Measurements from ENCODE around the gene APH1A. TPM values are rescaled to one million over a fixed set of nuclear protein-coding genes. Genes with fewer than 3 reads are reported as not detected.
A peak's percentile ranks its signal among the peaks of the same experiment; 100 is the strongest.
"Not testable (repeated sequence)": the region's sequence is repeated elsewhere in the genome, so short reads cannot be mapped to it uniquely, and the experiment has no call there.

The APH1A gene
- 10 to 100 TPM; 83.7 to 87.4 TPM for total RNA-seq

- intact Hi-C loops (cut with micrococcal nuclease) = no loop called here
- peaks cover 24% of the 10 kb centered on the region for H3K36me3 Mint-ChIP-seq (ENCODE audit: low read depth)
- POLR2A ChIA-PET = interaction anchor here (0.6 to 2.2 kb wide), 9 partner anchors 8 to 381 kb away, joined by 3 to 7 read pairs (median 4); a partner anchor contains a TSS
Observed at GRCh38 chr1:150268705-150269403, at the start of gene APH1A. TSS of gene APH1A (minus strand) at chr1:150269016. CDS start at chr1:150268810, 206 bp downstream.

GRCh38 chr1:150314691-150315090 is 45.9 kb upstream of the APH1A start:
- H3K27ac Mint-ChIP-seq; CTCF ChIA-PET; DNase-seq; ATAC-seq; H3K27me3 Mint-ChIP-seq; H3K4me1 Mint-ChIP-seq (ENCODE audit: low read depth); intact Hi-C loops (cut with micrococcal nuclease); H3K9me3 Mint-ChIP-seq; H3K36me3 Mint-ChIP-seq (ENCODE audit: low read depth); H3K4me3 Mint-ChIP-seq: not testable (repeated sequence)
- POLR2A ChIA-PET = interaction anchor here (1.0 kb wide), 1 partner anchor 9 kb away, joined by 3 read pairs; no protein-coding TSS in a partner anchor

More at GRCh38 chr1:150268705-150269403, at the start of gene APH1A:
- DNase-seq (peak; percentile 97), ATAC-seq (peak; percentile 98)
- H3K27ac Mint-ChIP-seq = peak within 1 kb of the TSS; percentile 96
- H3K9me3 Mint-ChIP-seq = no peaks in the 10 kb centered on the region
- H3K4me1 Mint-ChIP-seq (ENCODE audit: low read depth) = peaks cover 18% of the 10 kb centered on the region
- H3K4me3 Mint-ChIP-seq = peak within 1 kb of the TSS; percentile 96
- no peaks in the 10 kb centered on the region for H3K27me3 Mint-ChIP-seq
- TF ChIP-seq CTCF (IDR thresholded peaks at IDR 0.05) = no peak
- CTCF ChIA-PET = interaction anchor here (3.0 kb wide), 1 partner anchor 13 kb away, joined by 15 read pairs; no protein-coding TSS in a partner anchor

DNA sequence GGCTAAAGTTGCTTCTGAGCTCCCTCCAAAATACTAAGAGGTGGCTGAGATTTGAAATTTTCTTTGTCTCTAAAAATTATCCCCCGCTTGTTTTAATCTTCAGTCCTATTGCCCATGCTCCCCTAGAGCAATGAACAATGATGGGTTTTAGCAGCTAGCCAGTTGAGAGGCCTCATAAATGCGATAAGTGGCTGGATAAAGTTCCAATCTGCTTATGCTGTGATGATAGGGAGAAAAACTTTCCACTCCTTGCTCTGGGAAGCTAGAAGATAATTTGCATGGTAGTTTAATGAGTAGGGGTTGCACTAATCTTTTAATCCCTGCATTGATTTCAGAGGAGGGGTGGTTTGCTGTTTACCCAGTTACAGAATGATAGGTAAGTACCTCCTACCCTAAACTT is 42.9 kb upstream of the APH1A start:
- ChIA-PET POLR2A (interaction anchor here (0.7 to 1.4 kb wide), 5 partner anchors 10 to 25 kb away, joined by 3 to 4 read pairs (median 3); no protein-coding TSS in a partner anchor), CTCF (no interaction called here)
- Mint-ChIP-seq H3K27ac (no peak overlapping the region), H3K36me3 (ENCODE audit: low read depth) (peaks cover 14% of the 10 kb centered on the region), H3K27me3 (no peaks in the 10 kb centered on the region), H3K9me3 (no peaks in the 10 kb centered on the region), H3K4me3 (no peak overlapping the region), H3K4me1 (ENCODE audit: low read depth) (no peaks in the 10 kb centered on the region)
- intact Hi-C loops (cut with micrococcal nuclease) = no loop called here
- DNase-seq (no peak), ATAC-seq (no peak)
- no peak for TF ChIP-seq CTCF (IDR thresholded peaks at IDR 0.05)

- DNase-seq (no peak), ATAC-seq (no peak)
- ChIA-PET POLR2A (no interaction called here), CTCF (no interaction called here)
- Mint-ChIP-seq H3K9me3 (no peaks in the 10 kb centered on the region), H3K4me3 (no peak overlapping the region), H3K27me3 (no peaks in the 10 kb centered on the region), H3K36me3 (ENCODE audit: low read depth) (peaks cover 21% of the 10 kb centered on the region), H3K4me1 (ENCODE audit: low read depth) (peaks cover 2% of the 10 kb centered on the region), H3K27ac (no peak overlapping the region)
- no peak for TF ChIP-seq CTCF (IDR thresholded peaks at IDR 0.05)
- intact Hi-C loops (cut with micrococcal nuclease) = no loop called here
Observed at GRCh38 chr1:150309758-150310508, 41.1 kb upstream of the APH1A start.

DNA sequence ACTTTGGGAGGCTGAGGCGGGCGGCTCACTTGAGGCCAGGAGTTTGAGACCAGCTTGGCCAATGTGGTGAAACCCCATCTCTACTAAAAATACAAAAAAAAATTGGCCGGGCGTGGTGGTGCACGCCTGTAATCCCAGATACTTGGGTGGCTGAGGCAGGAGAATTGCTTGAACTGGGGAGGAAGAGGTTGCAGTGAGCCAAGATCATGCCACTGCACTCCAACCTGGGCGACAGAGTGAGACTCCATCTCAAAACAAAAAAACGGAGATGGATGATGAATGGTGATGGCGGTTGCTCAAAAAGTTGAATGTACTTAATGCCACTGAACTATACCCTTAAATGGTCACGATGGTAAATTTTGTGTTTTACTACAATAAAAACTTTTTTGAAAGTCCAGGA is 39.8 kb upstream of the APH1A start:
- H3K4me3 Mint-ChIP-seq; H3K27me3 Mint-ChIP-seq; intact Hi-C loops (cut with micrococcal nuclease); H3K9me3 Mint-ChIP-seq; H3K27ac Mint-ChIP-seq; POLR2A ChIA-PET; ATAC-seq; H3K4me1 Mint-ChIP-seq (ENCODE audit: low read depth); CTCF ChIA-PET; DNase-seq: not testable (repeated sequence)
- peaks cover 21% of the 10 kb centered on the region for H3K36me3 Mint-ChIP-seq (ENCODE audit: low read depth)

Data from activated CD8-positive, alpha-beta T cell treated with anti-CD3 and anti-CD28 coated beads for 36 hours (primary cell).